Jurkat, Clone E6-1 (cell line): ENCODE measurements around the gene BMP2.

Experiments used
- DNase-seq: peaks from one replicate; pipeline ENCODE4 v3.0.0-alpha.2; 2011; ENCODE audit warnings: low read depth, low spot score
- H3K4me3 ChIP-seq: 2 replicates; pipeline ENCODE4 v1.5.1; 2011; ENCODE audit warnings: mild to moderate bottlenecking, low read length, control low read depth, moderate library complexity

BMP2 gene

GRCh38 chr20:6819599-6819998 lies 52.1 kb downstream of the BMP2 start:
- H3K4me3 ChIP-seq, result no peak overlapping the region
- DNase-seq, result no peak

- H3K4me3 ChIP-seq, result no peak overlapping the region
- no peak for DNase-seq
Measured at GRCh38 chr20:6824401-6824800, 56.9 kb downstream of the BMP2 start.

- no peak for DNase-seq
- H3K4me3 ChIP-seq, result no peak overlapping the region
Measured at GRCh38 chr20:6827472-6827871, 60.0 kb downstream of the BMP2 start.

GRCh38 chr20:6828794-6829423 lies 61.4 kb downstream of the BMP2 start:
- DNase-seq, result peak; percentile 35
- H3K4me3 ChIP-seq, result no peak overlapping the region

- DNase-seq, result peak; percentile 3
- H3K4me3 ChIP-seq, result no peak overlapping the region
Measured at GRCh38 chr20:6829510-6830116, 62.1 kb downstream of the BMP2 start.
